DMS114 treated with DMSO at 0.1 percent for 48 hours (cell line): ENCODE results near the gene CCDC148.

Experiments
- DNase-seq: peaks from one replicate; lab custom pipeline; 2025; ENCODE audit not compliant: unreplicated experiment; lab: John Stamatoyannopoulos, UW

The CCDC148 gene

DNA sequence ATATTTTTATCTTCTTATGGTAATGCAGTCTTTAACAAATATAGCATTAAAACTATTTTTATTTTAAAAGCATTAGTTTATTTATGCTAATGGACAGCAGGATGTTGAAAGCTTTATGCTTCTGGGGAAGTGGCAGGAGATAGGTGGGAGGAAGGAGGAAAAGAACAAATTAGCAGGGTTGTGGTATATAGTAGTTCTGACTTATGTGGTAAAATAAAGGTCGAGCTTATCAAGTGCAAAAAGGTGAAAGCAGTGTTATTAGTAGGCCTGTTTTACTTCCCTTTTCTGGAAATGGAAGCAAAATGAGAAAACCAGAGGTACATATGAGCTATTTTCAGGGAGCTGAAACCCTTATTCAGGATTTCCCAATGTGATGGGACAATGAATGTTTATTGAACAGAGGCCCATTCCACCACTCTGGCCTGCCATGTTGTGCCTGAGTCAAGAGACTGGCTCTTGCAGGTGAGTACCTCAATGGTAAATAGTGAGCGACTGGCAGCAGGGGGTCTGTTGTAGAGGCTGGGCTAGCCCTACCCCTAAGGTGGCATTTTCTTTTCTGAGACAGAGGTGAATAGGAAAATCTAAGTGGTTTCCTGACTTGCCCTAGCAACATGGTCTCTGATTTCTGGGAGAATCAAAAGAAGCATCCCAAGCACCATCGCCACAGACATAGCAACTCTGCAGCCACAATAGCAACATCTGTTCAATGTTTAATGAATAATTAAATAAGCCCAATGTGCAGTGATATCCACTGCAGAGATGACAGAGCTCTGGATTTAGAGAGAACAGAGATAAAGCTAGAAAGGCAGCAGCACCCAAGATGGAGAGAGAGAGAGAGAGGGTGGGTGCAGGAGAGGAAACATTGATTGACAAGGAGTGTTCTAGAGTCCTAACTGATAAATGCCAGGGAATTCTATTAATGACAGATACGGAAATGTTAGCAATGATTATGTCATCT lies 235.2 kb downstream of the CCDC148 start:
- no peak for DNase-seq

DNA sequence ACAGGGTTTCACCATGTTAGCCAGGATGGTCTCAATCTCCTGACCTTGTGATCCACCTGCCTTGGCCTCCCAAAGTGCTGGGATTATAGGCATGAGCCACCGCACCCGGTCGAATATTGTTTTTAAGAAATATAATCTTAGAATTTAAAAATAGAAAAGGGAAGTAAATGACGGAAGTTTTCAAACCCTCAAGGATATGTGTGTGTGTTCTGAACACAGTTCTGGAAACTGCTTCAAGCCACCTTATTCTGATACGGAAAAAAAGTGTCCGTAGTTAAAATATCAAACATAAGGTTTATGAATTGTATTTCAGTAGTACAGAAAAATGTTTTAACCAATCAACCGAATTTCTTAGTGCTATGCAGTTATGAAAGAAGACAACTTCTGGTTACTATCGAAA lies 239.0 kb downstream of the CCDC148 start:
- DNase-seq: no peak

DNA sequence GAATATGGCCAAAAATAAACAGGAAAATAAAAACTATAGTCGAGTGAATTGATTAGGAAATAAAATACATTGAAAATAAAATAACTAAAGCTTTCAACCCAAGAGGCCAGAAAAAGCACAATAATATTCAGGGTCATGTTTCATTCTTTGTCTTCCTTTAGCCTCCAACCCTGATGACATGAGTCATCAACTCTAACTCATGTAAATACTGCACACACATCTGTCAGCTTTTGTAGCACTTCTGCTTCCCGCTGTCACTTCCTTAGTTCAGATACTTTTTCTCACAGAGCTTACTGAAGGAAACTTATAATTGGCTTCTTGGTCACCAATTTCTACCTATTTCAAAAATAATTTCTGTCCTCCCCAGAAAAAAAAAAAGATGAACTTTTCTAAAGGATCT lies 242.1 kb downstream of the CCDC148 start:
- no peak for DNase-seq

DNA sequence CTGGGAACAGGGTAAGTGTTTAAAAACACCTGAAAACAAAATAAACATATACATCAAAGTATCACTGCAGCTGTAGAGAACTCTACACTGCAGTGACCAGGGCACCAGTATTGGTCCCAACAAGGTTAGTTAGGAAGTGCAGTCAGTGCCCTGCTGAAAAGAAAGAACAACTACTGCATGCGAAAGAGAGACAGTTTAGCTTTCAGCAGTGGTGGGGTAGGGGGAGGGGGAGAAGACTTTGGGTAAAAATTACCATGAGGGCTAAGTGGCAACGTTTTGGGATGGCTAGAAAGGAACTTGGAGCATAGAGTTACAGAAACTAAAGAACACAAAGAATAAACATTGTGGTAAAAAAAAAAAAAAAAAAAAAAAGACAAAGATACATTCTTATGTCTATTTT lies 242.8 kb downstream of the CCDC148 start:
- DNase-seq: no peak

DNA sequence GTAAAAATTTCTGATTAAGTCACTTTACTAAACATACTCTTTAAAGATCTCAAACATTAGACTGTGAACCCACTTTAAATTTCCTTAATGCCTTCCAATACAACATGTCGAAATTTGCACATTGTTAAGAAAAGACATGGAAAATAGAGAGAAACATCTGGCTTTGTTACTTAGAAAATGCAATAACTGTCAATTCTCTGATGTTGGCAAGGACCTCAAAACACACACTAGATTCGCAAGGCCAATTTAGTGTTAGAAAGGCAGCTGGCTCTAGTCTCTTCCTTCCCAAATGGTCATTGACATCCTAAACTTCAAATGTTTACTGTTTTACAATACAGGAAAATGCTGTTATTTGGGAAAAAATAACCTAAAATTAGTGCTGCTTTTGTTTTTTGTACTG lies 244.3 kb downstream of the CCDC148 start:
- no peak for DNase-seq

DNA sequence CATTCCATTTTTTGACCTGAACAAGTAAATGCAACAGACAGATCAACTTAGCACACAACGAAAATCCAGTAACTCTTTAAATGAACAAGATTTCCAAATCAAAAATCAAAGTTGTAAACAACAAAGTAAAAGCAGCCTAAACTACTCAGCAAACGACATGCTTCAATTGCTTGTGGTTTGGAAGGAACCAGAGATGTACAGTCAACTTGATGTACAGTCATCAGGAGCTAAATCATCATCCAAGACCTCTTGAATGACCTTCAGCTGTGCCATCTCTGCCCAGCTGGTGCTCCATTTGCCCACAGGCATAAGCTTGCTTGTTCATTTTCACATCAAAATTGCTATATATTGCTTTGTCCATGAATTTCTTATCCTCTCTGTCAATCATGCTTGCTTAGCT lies 245.1 kb downstream of the CCDC148 start:
- no peak for DNase-seq

DNA sequence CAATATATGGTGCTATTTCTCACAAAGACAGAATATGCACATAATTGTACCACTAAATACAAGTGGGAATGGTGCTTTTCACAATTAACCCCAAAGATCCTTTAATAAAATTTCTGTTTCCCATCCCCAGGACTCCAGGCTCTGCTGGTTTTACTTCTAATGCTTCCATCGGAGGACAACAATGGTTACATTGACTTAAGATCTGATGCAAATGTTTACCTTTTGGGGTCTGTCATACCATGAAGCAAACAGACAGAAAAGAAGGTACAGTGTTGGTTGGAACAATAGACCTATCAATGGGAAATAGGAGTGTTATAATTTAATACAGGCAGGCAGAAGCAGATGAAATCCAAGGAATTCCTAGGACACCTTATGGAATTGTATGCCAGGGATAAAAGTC lies 249.2 kb downstream of the CCDC148 start:
- DNase-seq: no peak

DNA sequence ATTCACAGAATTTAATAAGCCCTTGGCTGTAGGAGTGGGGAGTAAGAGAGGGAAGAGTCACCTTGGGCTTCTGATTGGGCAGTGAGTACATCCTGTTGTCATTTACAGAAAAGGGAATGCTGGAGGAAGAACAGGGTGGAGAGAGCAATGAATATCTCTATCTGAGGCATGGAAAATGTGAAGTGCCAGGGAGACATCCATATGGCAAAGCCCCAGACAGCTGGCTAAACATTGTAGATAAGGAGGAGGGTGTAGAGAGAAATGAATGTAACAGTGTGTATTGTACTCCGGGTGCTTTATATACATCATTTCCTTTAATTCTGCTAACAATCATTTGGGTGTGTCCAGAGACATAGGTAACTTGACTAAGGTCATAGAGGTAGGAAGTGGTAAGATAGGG lies 251.3 kb downstream of the CCDC148 start:
- DNase-seq: no peak

DNA sequence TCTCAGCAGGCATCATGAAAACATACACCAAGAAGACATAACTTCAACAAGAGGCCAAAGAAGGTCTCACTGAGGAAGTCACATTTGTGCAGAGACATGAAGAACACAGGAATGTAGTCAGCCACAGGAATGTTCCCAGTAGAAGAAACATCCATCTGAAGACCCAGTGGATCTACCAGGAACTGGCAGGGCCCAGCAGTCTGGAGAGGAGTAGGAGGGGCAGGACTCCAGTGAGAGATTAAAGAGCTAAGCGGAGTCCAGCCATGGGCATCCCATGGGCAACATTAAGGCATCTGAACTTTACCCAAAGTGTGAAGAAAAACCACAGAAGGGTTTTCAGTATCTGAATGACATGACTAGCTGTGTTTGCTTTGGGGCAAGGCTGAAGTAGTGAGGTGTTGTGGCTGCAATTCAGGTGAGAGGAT lies 251.8 kb downstream of the CCDC148 start:
- no peak for DNase-seq

DNA sequence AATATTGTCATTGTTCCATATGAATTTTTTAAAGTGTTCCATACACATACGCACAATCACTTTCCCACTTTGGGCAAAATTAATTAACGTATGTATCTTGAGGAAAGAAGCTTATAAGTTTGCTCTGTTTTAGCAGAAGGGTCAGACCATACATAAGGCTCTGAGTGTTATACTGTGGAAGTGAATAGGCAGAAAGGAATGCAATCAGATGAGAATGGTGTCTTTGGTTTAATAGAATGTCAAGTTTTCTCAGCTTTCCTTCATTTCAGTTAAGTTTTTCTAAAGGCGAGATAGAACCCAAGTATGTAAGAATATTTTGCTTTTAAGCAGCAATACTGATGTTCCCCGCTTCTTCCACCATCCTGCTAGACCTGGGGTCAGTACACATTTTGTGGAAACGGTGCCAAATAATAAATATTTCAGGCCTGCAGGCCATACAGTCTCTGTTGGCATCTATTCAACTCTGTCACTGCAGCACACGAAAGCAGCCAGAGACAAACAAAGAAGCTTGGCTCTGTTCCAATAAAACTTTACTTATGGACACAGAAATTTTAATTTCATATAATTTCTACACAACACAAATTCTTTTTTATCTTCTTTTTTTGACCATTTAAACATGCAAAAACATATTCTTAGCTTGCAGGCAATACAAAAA lies 254.3 kb downstream of the CCDC148 start:
- DNase-seq: no peak

DNA sequence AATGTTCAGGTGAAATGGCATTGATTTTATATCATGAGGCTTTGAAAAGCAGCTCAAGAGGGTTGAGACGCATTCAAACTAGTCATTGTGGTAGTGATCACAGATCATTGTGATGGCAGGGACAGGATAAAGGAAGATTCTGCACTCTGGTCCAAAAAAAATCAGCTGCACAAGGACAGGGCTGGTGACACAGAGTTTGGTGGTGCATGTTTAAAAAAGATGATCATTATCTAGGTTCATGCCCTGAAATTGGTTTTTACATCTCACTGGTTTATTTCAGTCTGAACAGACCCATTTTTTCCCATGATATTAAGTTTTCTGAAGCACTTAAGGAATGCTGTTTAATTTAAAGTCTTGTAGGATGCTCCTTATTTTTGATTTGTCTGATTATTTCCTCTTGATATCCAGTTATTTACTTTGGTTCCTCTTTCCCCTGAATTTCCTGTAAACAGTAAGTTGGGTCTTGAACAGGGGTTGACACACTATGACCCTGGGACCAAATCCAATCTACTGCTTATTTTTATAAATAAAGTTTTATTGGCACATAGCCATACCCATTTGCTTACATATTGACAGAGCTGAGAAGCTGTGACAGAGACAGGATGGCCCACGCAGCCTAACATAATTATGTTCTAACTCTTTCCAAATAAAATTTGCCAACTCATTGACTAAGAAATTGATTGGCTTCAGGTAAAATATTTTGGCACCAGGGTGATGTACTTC lies 256.5 kb downstream of the CCDC148 start:
- no peak for DNase-seq

DNA sequence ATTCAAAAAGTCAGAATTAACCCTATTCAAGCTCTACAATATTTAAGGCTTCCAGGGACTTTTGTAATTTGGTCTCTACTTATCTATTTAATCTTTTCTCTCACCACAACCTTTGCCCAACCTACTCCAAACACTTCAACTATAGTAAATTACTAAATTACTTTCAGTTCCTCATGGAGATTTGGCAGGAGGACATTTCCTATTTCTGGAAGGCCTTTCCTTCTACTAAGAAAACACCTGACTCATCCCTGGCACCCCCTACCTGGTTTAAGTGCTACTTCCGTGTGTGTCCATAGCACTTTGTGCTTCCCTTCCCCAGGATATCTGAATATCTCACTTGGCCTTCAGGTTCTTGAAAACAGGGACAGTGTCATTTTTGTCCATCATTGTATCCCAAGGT lies 258.6 kb downstream of the CCDC148 start:
- DNase-seq: no peak

DNA sequence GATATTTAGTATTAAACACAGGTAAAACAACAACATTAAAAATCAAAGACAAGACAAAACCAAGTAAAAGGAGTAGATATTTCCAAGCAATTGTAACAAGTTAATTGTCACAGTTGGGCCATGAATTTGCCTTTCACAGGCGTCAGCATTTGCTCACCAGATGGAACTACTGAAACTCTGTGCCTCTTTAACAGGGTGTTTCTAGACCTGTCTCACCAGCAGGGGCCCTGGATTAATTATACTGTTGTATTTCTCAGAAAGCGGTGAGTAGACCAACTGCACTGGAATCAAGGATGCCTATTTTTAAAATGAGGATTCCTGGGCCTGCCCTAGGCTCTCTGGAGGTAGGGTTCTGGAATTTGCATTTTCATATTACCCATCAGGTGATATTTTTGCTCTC lies 262.3 kb downstream of the CCDC148 start:
- DNase-seq: no peak

DNA sequence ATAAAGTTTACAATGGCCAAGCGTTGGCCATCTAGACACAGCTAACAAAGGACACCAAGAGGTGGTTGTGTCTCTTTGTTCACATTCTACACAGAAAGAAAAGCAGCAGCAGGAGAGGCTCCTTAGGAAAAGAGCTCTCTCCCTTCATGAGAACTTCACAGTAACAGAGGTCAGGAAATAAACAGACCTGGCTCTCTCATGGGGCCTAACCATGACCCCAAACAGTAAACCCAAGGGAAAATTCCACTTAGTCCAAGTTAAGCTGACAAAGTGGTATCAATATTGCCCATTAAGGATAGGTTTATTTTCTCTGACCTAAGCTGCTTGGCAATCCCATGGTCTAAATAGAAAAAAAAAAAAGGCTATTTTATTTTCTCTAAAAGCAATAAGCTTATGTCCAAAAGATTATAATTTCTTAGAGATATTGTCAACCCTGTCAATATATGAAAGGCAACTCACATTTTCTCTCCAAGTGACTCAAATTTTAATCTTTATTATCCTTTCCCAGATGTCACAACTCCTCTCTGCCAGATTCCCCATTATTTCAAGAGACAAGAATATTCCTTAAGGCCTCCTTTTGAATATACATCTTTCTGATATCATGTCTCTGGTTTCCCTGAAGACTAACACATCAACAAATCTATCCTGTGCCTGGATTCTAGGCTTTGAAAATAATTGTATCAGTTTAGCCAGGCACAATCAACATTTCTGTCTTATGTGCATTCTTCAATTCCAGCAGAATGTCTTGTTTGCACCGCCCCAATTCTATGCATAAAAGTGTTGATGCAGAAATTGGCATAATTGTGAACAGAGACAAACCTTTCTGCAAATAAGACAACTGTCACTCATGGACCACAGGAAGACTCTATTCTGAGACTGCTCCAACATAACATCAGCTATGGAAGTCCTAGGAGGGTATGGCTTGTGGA lies 263.8 kb downstream of the CCDC148 start:
- no peak for DNase-seq

DNA sequence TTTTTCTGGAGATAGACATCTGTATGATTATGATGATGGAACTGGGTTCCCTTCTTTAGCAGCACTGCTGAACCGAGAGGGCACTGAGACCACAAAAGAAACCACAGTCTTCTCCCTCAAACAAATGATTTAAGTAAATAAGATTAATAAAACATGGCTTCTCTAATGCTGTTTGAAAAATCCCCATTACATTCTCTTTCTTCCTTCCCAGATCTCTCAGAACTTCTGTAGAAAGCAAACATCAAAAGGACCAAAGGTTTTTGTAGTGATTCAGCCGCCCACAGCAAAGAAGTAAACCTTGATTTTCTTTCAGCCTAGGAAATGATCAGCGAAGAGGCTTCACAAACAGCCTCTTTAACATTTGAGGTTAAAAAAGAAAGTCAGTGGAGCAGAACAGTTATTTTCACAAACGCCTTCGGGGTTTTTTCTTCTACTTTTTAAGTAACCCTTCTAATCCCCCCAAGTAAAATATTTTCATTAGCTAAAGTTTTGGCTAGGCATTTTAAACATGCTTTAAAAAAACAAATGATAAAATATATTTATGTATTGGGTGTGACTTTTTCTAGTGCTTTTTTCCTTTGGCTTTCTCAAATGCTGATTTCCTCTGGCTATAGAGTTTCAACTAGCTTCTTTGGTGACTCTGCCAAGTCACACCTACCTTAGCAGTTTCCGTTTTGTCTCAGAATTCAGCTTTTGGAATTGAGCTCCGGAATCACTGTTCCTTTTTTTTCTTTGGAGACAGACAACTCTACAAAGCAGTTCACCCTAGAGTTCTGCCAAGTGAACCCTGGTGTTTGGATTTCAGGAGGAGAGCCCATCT lies 265.3 kb downstream of the CCDC148 start:
- DNase-seq: no peak

DNA sequence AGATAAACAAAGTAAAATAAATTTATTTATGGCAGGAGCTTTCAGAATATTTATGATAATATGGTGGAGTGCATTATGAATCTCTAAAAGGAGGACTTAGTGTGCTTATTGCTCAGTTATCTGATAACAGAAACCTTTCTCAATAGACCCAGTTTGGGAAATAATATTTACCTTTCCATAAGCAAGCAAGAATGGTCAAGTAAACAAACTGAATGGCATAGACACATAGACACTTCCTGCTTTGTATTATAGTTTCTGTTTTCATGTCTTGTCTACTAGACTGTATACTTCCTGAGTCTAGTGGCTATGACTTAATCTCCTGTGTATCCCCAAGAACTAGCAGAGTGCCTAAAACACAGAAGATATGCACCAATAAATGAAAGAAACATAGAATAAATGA lies 267.0 kb downstream of the CCDC148 start:
- no peak for DNase-seq

DNA sequence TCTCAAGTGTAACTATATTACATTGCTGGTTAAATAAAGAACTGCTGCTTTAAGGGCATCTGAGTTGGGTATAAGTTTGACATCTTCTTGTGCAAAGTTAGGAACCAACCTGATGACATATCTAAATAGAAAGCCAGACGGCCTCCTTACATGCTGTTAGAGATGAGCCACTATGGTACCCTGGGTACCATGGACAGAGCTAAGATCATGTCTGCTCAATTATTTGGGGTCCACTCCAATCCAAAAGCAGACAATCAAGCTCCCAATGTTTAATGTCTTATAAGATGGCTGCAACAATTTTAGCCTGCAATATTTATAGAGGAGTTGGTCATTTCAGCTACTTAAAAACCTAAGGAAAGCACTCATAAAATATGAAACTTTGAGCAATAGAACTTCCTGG lies 268.6 kb downstream of the CCDC148 start:
- DNase-seq: no peak

DNA sequence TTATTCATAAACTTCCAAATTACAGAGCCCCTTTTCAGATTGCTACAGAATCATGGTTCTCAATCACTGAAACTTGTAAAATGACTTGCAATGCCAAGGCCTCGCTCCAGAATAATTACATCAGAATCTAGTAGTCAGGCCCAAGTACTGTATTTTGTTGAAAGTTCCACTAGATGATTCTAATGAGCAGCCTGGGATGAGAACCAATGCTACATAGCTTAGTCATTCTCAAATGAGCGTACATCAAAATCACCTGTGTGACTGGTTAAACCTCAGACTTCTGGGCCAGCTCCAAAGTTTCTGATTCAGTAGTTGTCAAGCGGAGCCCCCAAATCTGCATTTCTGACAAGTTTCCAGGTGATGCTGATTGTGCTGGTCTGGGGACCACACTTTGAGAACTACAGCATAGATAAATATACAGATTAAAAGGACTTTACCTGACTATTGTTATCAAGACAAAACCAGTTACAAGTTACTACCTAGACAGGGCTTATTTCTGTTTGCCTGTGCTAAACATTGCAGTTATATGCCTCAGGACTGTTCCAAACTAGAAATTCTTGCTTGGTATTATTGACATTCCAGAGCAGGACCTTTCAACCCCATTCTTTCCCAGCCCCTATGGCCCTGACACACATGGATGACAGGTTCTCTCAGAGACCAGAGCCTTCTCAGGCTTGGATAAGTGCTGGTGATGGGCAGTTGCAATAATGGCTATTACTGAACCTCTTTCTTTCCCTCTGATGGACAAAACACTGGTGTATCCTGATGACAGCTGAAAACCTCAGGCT lies 271.8 kb downstream of the CCDC148 start:
- no peak for DNase-seq

DNA sequence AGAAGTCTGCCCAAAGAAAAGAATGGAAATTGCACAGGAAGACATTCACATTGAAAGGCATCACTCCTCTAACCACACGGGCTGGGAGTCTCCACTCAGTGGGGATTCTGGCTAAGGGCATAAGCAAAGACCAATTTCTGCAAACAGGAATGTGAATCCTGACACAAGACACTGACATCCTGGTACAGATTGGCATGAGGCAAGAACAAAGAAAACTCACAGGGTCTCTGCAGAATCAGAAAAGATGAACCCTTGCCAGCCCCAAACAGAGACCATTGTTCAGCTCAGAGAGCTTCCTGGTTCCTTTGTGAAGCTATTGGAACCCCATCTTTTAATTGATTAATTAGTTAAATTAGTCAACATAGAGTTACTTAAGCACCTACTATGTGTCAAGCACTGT lies 272.6 kb downstream of the CCDC148 start:
- DNase-seq: no peak
